CMK (cell line): ENCODE data around the gene TMEM37.
A peak's percentile ranks its signal among the peaks of the same experiment; 100 is the strongest.

Source experiments
- DNase-seq: peaks from one replicate; pipeline ENCODE4 v3.0.0-alpha.2; 2010; ENCODE audit warnings: low read depth

The TMEM37 gene

GRCh38 chr2:119434664-119435063 lies 3.0 kb downstream of the TMEM37 start:
- DNase-seq, result no peak

GRCh38 chr2:119435081-119435952 lies 3.7 kb downstream of the TMEM37 start:
- DNase-seq, result no peak

- DNase-seq, result no peak
These were observed 4.3 kb downstream of the TMEM37 start for GRCh38 chr2:119435953-119436297.

- no peak for DNase-seq
These were observed 5.5 kb downstream of the TMEM37 start for GRCh38 chr2:119436993-119437772.

GRCh38 chr2:119438128-119438656 lies 6.5 kb downstream of the TMEM37 start:
- DNase-seq, result no peak

GRCh38 chr2:119438726-119439284 lies 7.2 kb downstream of the TMEM37 start:
- DNase-seq, result no peak

GRCh38 chr2:119439574-119440500 lies 8.2 kb downstream of the TMEM37 start:
- DNase-seq, result no peak

- no peak for DNase-seq
These were observed 8.8 kb downstream of the TMEM37 start for GRCh38 chr2:119440501-119440870.

GRCh38 chr2:119440873-119441272 lies 9.2 kb downstream of the TMEM37 start:
- no peak for DNase-seq

GRCh38 chr2:119441376-119442225 lies 9.9 kb downstream of the TMEM37 start:
- DNase-seq, result no peak

- no peak for DNase-seq
These were observed 10.6 kb downstream of the TMEM37 start for GRCh38 chr2:119442226-119442619.

GRCh38 chr2:119442850-119443249 lies 11.2 kb downstream of the TMEM37 start:
- DNase-seq, result no peak

- DNase-seq, result no peak
These were observed 14.4 kb downstream of the TMEM37 start for GRCh38 chr2:119446037-119446436.

GRCh38 chr2:119448427-119449141 lies 16.9 kb downstream of the TMEM37 start:
- no peak for DNase-seq

GRCh38 chr2:119449521-119449920 lies 17.9 kb downstream of the TMEM37 start:
- DNase-seq, result no peak

- no peak for DNase-seq
These were observed 19.8 kb downstream of the TMEM37 start for GRCh38 chr2:119451336-119452050.

GRCh38 chr2:119453972-119454593 lies 22.4 kb downstream of the TMEM37 start:
- no peak for DNase-seq

GRCh38 chr2:119455066-119455718 lies 23.5 kb downstream of the TMEM37 start:
- DNase-seq, result peak; percentile 53
